HepG2 (cell line): ENCODE results near the gene PLXNA3. TPM values are rescaled to one million over a fixed set of nuclear protein-coding genes. Genes with fewer than 3 reads are reported as not detected.

ENCODE experiments used
- AHR ChIP-seq: IDR thresholded peaks from 2 replicates; pipeline ENCODE4 v1.6.1; 2018; ENCODE audit warnings: missing genetic modification reagents, missing compliant biosample characterization
- ATF4 ChIP-seq, 2 experiments: fragments of 450-650 bp in 1 of 2; sonication (generic) in 1 of 2; formaldehyde crosslinking; IDR thresholded peaks; 2 replicates each; pipeline versions ENCODE4 v1.5.0 to v1.8.0; 2020 to 2022; ENCODE audit warnings: mild to moderate bottlenecking in 1 of 2, missing genetic modification reagents in 1 of 2
- GABPB1 ChIP-seq: IDR thresholded peaks from 2 replicates; pipeline ENCODE4 v1.6.1; 2016; ENCODE audit warnings: mild to moderate bottlenecking, missing genetic modification reagents, moderate library complexity, missing compliant biosample characterization
- IRF1 ChIP-seq: sonication (generic); formaldehyde crosslinking; IDR thresholded peaks from 2 replicates; pipeline ENCODE4 v1.4.0; 2020; ENCODE audit warnings: low read depth, mild to moderate bottlenecking, missing genetic modification reagents
- ISX ChIP-seq: sonication (generic); formaldehyde crosslinking; conservative IDR thresholded peaks from 2 replicates; pipeline ENCODE4 v1.5.0; 2020; ENCODE audit warnings: missing genetic modification reagents
- KDM6A ChIP-seq: IDR thresholded peaks from 2 replicates; pipeline ENCODE4 v1.6.1; 2016; ENCODE audit warnings: low read depth
- NR2F1 ChIP-seq, 2 experiments: fragments of 450-650 bp in 1 of 2; formaldehyde crosslinking in 1 of 2; IDR thresholded peaks; 2 replicates each; pipeline versions ENCODE4 v1.5.0 to v1.6.1; 2016 to 2020; ENCODE audit warnings: mild to moderate bottlenecking in 1 of 2, missing compliant biosample characterization in 1 of 2, missing genetic modification reagents in 1 of 2, moderate library complexity in 1 of 2
- PAXIP1 ChIP-seq: sonication (generic); formaldehyde crosslinking; conservative IDR thresholded peaks from 2 replicates; pipeline ENCODE4 v1.4.0; 2020; ENCODE audit warnings: mild to moderate bottlenecking, missing genetic modification reagents, moderate library complexity
- PHF20 ChIP-seq: sonication (generic); formaldehyde crosslinking; IDR thresholded peaks from 2 replicates; pipeline ENCODE4 v1.5.0; 2020; ENCODE audit warnings: mild to moderate bottlenecking, missing genetic modification reagents
- RARG ChIP-seq: sonication (generic); formaldehyde crosslinking; IDR thresholded peaks from 2 replicates; pipeline ENCODE4 v1.4.0; 2020; ENCODE audit warnings: low read depth, mild to moderate bottlenecking, missing genetic modification reagents
- SP2 ChIP-seq: sonication (generic); formaldehyde crosslinking; IDR thresholded peaks from 2 replicates; pipeline ENCODE4 v1.5.1; 2020; ENCODE audit warnings: mild to moderate bottlenecking, missing genetic modification reagents
- TFDP1 ChIP-seq: IDR thresholded peaks from 2 replicates; pipeline ENCODE4 v1.6.1; 2016; ENCODE audit warnings: missing compliant biosample characterization, missing genetic modification reagents, borderline replicate concordance
- TOE1 ChIP-seq: sonication (generic); formaldehyde crosslinking; IDR thresholded peaks from 2 replicates; pipeline ENCODE4 v1.4.0; 2020; ENCODE audit warnings: mild to moderate bottlenecking, missing genetic modification reagents
- ZNF558 ChIP-seq: sonication (generic); formaldehyde crosslinking; IDR thresholded peaks from 2 replicates; pipeline ENCODE4 v1.9.0; 2022; ENCODE audit warnings: mild to moderate bottlenecking, missing genetic modification reagents, borderline replicate concordance
- ZNF614 ChIP-seq: IDR thresholded peaks from 2 replicates; pipeline ENCODE4 v1.6.1; 2018; ENCODE audit warnings: missing biosample characterization, missing genetic modification reagents, inconsistent platforms, borderline replicate concordance
- ZNF775 ChIP-seq: sonication (generic); formaldehyde crosslinking; IDR thresholded peaks from 2 replicates; pipeline ENCODE4 v1.4.0; 2020; ENCODE audit warnings: missing genetic modification reagents, mild to moderate bottlenecking, moderate library complexity, borderline replicate concordance
- polyA plus RNA-seq, 8 experiments: library from polyadenylated mRNA; depleted of rRNA in 3 of 8; stranded (reverse) in 7 of 8; unstranded in 1 of 8; fragments of >200 nt; fragmentation: Illumina TruSeq in 4 of 8; extraction: Trizol in 4 of 8; gene quantifications; 2 replicates each; pipeline versions ENCODE4 v1.2.1 to v1.2.3, GENCODE V29; 2011 to 2016; ENCODE audit warnings: low read depth in 4 of 8, missing spikeins in 1 of 8, mixed read lengths in 1 of 8; ENCODE audit not compliant: insufficient read depth in 1 of 8
- total RNA-seq, 5 experiments: library from RNA; depleted of rRNA; stranded (reverse); fragments of >200 nt; fragmentation: Illumina TruSeq; extraction: Trizol; gene quantifications; 2 replicates each; pipeline ENCODE4 v1.2.3, GENCODE V29; 2016; ENCODE audit warnings: low read depth in 1 of 5
- TF ChIP-seq, protein P1 (sequence below): sonication (generic); formaldehyde crosslinking; IDR thresholded peaks from 2 replicates; pipeline ENCODE4 v1.4.0; 2020; ENCODE audit warnings: missing genetic modification reagents
- TF ChIP-seq, protein P2 (sequence below): sonication (generic); formaldehyde crosslinking; IDR thresholded peaks from 2 replicates; pipeline ENCODE4 v1.8.0; 2022; ENCODE audit warnings: missing genetic modification reagents, low read depth, mild to moderate bottlenecking, borderline replicate concordance

Gene PLXNA3
- total and polyA plus RNA-seq, 2 of the 13 experiments (the other 11 are each of a cell fraction or from before 2014, with no cell fraction given), result 5.8 to 20.6 TPM

- TF ChIP-seq, protein P1, sequence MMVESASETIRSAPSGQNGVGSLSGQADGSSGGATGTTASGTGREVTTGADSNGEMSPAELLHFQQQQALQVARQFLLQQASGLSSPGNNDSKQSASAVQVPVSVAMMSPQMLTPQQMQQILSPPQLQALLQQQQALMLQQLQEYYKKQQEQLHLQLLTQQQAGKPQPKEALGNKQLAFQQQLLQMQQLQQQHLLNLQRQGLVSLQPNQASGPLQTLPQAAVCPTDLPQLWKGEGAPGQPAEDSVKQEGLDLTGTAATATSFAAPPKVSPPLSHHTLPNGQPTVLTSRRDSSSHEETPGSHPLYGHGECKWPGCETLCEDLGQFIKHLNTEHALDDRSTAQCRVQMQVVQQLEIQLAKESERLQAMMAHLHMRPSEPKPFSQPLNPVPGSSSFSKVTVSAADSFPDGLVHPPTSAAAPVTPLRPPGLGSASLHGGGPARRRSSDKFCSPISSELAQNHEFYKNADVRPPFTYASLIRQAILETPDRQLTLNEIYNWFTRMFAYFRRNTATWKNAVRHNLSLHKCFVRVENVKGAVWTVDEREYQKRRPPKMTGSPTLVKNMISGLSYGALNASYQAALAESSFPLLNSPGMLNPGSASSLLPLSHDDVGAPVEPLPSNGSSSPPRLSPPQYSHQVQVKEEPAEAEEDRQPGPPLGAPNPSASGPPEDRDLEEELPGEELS, result no peak
- no peak for TF ChIP-seq ISX (CRISPR knock-in tag)
- TF ChIP-seq KDM6A (CRISPR knock-in tag), result no peak
- no peak for TF ChIP-seq ATF4 (CRISPR knock-in tag; IDR thresholded peaks at IDR 0.05)
- peak; percentile 18; the same call in 1 of the 2 replicates for TF ChIP-seq TFDP1 (CRISPR knock-in tag)
- TF ChIP-seq RARG, result no peak
- TF ChIP-seq NR2F1 (CRISPR knock-in tag; IDR thresholded peaks at IDR 0.05), result no peak
- TF ChIP-seq SP2 (CRISPR knock-in tag), result peak; percentile 97
- TF ChIP-seq, protein P2, sequence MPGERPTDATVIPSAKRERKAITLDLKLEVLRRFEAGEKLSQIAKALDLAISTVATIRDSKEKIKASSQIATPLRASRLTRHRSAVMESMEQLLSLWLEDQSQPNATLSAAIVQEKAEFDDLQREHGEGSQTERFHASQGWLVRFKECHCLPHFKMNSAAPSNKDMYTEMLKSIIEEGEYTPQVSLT, result no peak
- TF ChIP-seq ZNF775 (CRISPR knock-in tag), result no peak
- no peak for TF ChIP-seq ZNF614
- no peak for TF ChIP-seq TOE1 (CRISPR knock-in tag)
- TF ChIP-seq GABPB1 (CRISPR knock-in tag), result peak; percentile 68
- TF ChIP-seq PAXIP1 (CRISPR knock-in tag), result peak; percentile 35; the same call in 1 of the 2 replicates
- TF ChIP-seq ZNF558, result no peak; the same call in 1 of the 2 replicates
- peak; percentile 74 for TF ChIP-seq PHF20 (CRISPR knock-in tag)
- TF ChIP-seq IRF1 (CRISPR knock-in tag), result no peak
- no peak for TF ChIP-seq AHR
These were observed 29.6 kb upstream of the PLXNA3 start, which contains the start of gene ATP6AP1 (continued) for GRCh38 chrX:154428176-154429171.
